GM23338 (cell line): ENCODE results near the gene UBN1.

Experiments used
- CTCF ChIP-seq, 2 experiments: fragments of 200-600 bp in 1 of 2; sonication (generic) in 1 of 2; conservative IDR thresholded peaks; 2 replicates each; pipeline versions ENCODE4 v1.5.1 to v1.6.1; 2016 to 2017; ENCODE audit warnings: antibody characterized with exemption in 2 of 2, low read depth in 2 of 2, mild to moderate bottlenecking in 2 of 2, moderate library complexity in 1 of 2
- EZH2 ChIP-seq: fragments of 200-600 bp; sonication (generic); IDR thresholded peaks from one replicate; pipeline ENCODE4 v1.8.0; 2017; ENCODE audit warnings: antibody characterized with exemption, mild to moderate bottlenecking, low read depth; ENCODE audit not compliant: unreplicated experiment
- EZH2phosphoT487 ChIP-seq: fragments of 200-600 bp; sonication (generic); IDR thresholded peaks from one replicate; pipeline ENCODE4 v1.8.1; 2018; ENCODE audit warnings: antibody characterized with exemption; ENCODE audit not compliant: unreplicated experiment
- JUNB ChIP-seq: IDR thresholded peaks from one replicate; pipeline ENCODE4 v1.6.1; 2016; ENCODE audit warnings: antibody characterized with exemption; ENCODE audit not compliant: unreplicated experiment
- POLR2AphosphoS5 ChIP-seq: IDR thresholded peaks from 2 replicates; pipeline ENCODE4 v1.6.1; 2016; ENCODE audit warnings: antibody characterized with exemption, low read depth
- REST ChIP-seq: IDR thresholded peaks from one replicate; pipeline ENCODE4 v1.6.1; 2018; ENCODE audit warnings: antibody characterized with exemption; ENCODE audit not compliant: unreplicated experiment
- ZNF331 ChIP-seq: fragments of 250-450 bp; sonication (Bioruptor Pico); IDR thresholded peaks from 2 replicates; pipeline ENCODE4 v1.5.0; 2020; ENCODE audit warnings: low read depth, mild to moderate bottlenecking, moderate library complexity
- TF ChIP-seq, protein P1 (sequence below): IDR thresholded peaks from 2 replicates; pipeline ENCODE4 v1.6.1; 2016; ENCODE audit warnings: antibody characterized with exemption

DNA sequence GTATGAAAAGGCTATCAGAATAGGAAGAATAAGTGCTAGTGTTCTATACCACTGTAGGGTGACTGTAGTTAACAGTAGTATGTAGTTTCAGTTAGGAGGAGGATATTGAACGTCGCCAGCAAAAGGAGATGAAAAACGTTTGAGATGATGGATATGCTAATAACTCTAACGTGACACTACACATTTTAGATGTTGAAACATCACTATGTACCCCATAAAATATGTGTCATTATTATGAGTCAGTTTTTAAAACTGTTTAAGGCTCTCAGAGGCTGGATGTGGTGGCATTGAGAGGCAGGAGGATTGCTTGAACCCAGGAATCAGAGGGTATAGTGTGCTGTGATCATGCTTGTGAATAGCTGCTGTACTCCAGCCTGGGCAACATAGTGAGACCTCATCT is 31.8 kb downstream of the UBN1 start:
- TF ChIP-seq POLR2AphosphoS5: no peak
- TF ChIP-seq REST: no peak
- TF ChIP-seq, protein P1, sequence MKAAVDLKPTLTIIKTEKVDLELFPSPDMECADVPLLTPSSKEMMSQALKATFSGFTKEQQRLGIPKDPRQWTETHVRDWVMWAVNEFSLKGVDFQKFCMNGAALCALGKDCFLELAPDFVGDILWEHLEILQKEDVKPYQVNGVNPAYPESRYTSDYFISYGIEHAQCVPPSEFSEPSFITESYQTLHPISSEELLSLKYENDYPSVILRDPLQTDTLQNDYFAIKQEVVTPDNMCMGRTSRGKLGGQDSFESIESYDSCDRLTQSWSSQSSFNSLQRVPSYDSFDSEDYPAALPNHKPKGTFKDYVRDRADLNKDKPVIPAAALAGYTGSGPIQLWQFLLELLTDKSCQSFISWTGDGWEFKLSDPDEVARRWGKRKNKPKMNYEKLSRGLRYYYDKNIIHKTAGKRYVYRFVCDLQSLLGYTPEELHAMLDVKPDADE: no peak
- no peak for TF ChIP-seq CTCF (conservative IDR thresholded peaks at IDR 0.05; ENCODE audit: low read depth in 2 of 2)
- TF ChIP-seq EZH2: no peak
- no peak for TF ChIP-seq EZH2phosphoT487
- TF ChIP-seq JUNB: no peak
- TF ChIP-seq ZNF331: no peak
